Fibroblast of skin of scalp (primary cell): Measurements from ENCODE around the gene HSD11B1L. TPM values are rescaled to one million over a fixed set of nuclear protein-coding genes. Genes with fewer than 3 reads are reported as not detected.

ENCODE experiments used
- DNase-seq: peaks from one replicate; pipeline ENCODE4 v3.0.0-alpha.2; 2013
- polyA plus RNA-seq, 2 experiments: library from polyadenylated mRNA; unstranded; fragments of 120-200 nt; gene quantifications; one replicate each; pipeline ENCODE4 v1.2.1, GENCODE V29; 2013; ENCODE audit not compliant: insufficient read length in 2 of 2

The HSD11B1L gene, protein sequence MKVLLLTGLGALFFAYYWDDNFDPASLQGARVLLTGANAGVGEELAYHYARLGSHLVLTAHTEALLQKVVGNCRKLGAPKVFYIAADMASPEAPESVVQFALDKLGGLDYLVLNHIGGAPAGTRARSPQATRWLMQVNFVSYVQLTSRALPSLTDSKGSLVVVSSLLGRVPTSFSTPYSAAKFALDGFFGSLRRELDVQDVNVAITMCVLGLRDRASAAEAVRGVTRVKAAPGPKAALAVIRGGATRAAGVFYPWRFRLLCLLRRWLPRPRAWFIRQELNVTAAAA
- 5.5 TPM for polyA plus RNA-seq (2013, experiment 1 of 2; ENCODE audit: insufficient read length)
- 6.3 TPM for polyA plus RNA-seq (2013, experiment 2 of 2; ENCODE audit: insufficient read length)

DNA sequence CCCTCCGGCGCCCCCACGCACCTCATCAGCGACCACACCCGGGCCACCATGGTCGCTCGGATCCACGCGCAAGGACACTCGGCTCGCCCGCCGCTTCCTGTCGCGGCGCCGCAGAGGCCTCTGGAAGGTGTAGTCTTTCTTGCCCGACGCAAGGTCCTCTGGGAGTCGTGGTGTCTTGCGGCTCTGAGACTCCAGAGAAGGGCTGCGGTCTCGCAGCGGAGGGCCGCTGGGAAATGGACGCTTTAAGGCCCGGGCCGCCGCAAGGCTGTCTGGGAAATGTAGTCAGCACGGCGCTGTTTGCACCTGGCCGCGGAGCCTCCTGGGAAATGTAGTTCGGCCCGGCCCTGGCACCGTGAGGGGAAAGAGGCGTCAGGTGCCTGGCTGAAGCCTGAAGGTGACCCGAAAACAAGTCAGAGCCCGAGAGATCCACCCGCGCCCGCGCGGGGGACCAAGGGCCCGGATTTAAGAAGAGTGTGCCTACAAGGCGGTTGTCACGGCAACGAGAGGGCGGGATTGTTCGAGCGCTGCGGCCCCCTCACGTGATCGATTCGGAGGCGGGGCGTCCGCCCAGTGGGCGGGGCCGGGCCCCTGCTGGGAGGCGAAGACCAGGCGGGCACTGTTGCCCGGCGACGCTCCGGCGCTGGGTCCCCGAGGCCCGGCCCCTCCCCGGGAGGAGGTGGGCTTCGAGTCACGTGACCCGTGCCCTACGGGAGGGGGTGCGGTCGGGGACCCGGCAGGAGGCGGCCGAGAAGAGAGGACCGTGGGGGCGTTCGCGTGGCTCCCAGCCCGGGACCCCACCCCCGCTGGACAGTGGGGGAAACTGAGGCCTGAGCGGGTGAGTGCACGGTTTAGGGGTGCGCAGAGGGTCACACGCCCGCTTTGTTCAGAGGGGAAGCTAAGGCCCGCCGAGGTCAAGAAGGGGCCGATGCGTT, at the start of gene HSD11B1L, which contains the start of gene MICOS13:
Gene HSD11B1L, plus strand, starts transcription at position 591 of the 932 bp plus-strand sequence. CDS start 3,806 bp downstream, outside the sequence.
Gene MICOS13, minus strand, starts transcription at position 80 of the 932 bp plus-strand sequence. Its CDS starts 30 bp downstream, at position 50.
- DNase-seq: peak; percentile 99

DNA sequence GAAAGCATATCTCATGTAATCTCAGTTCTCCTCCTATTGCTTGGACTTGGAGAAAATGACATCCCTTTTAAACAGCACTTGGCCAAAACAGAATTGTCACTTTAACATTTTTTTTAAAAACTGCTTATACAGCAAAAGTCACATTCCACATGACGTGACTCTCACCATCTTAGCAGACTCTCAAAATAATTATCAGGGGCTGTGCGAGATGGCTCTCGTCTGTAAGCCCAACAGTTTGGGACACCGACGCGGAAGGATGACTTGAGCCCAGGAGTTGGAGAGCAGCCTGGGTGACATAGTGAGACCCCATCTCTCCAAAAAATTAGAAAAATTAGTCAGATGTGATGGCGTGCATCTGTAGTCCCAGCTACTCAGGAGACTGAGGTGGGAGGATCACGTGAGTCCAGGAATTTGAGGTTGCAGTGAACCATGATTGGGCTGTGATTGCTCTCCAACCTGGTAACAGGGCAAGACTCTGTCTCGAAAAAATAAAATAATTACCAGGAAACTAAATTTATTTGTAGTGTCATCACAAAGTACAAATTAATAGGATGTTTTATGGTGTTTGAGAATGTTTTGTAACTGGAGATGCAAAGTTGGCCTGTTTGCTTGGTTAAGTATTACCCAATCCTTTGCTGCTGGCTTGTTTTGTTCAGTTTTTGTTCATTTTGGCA, 49.1 kb upstream of the HSD11B1L start:
- DNase-seq: no peak

DNA sequence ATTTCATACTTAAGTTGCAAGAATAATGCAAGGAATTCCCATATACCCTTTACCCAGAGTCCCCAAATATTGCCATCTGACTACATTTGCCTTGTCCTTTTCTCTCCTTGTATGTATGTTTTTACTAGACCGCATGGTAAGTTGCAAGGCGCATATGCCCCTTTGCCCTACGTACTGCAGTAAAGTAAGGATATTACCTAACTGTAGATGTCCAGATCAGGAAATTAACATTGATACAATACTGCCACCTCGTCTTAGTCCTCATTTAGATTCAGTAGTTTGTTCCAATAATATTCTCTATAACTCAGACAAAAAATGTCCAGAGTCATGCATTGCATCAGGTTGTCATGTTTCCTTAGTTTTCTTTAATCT, 48.6 kb upstream of the HSD11B1L start:
- no peak for DNase-seq

DNA sequence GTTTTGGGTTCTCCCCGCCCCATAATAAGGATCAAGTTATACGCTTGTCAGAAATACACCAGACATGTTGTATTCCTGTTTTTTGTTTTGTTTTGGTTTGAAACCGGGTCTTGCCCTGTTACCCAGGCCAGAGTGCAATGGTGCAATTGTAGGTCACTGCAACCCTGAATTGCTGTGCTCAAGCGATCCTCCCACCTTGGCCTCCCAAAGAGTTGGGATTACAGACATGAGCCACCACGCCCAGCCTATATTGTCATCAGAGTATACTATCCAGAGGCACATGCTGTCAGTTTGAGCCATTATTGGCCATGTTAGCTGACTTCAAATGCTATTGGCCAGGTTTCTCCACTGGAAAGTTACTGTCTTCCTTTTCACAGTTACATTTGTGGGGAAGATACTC, 48.2 kb upstream of the HSD11B1L start:
- DNase-seq: no peak

DNA sequence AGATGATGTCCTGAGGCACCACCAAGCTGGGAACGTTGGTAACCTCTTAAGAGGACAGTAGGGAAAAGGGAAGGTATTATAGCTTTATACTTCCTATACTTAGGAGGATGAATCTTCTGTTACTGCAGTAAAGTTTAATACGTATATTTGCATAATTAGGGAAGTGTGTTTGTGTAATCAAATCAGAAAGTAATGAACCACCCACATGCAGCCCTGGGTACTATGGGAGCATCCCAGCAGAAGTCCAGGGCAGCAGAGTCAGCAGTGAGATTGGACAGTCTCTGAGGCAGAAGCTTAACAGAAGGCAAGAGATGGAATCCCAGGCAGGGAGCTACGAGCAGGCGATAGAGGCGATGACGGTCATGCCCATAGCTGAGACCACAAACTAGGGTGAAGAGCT, 45.4 kb upstream of the HSD11B1L start:
- no peak for DNase-seq

DNA sequence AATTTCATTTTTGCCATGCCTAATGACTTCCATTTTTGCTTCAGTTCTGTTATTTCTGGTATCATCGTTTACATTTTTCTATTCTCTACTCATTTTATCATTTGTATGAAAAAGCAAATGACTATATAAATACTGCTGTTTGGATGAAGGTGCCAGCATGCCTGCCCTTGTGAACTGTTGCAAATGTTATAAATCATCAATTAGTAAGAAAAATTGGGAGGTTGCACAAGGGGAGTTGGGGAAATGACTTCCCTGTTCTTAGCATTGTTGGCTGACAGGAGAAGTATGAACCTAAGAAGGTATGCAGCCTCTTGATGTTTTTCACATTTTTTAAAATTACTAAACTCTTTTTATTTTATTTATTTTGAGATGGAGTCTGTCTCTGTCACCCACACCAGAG, 42.9 kb upstream of the HSD11B1L start:
- DNase-seq: no peak

DNA sequence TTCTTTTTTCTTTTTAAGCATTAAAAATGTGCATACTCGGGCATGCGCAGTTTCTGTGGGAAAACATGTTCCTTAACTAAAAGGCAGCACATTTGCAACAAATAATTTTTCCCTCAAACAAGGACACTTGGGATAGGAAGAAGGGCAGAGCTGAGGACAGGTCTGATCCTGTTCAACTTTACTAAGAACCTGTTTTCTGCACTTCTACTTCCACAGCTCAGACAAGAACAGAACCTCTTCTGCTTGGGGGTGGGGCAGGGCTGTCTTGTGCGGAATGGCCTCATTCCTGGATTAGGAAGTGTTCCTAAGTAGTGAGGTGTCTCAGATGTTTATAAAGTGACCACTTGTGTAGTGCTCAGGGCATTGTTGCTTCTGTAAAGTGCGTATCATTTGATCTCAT, 39.7 kb upstream of the HSD11B1L start:
- DNase-seq: no peak

DNA sequence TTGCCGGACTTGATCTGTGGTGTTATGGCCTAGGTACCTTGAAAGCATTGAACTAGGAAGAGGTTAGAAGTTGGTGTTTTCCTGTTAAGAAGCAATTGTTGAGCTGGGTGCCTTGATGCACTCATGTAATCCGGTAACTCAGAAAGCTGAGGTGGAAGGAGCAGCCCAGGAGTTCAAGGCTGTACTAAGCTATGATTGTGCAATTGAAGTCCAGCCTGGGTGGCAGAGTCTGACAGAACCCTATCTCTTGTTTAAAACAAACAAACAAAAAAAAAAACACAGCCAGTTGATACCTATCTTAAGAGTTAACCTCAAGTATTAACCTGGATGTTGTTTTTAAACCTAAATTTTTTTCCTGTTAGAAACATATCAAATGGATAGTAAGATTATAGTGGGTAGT, 38.6 kb upstream of the HSD11B1L start:
- no peak for DNase-seq

DNA sequence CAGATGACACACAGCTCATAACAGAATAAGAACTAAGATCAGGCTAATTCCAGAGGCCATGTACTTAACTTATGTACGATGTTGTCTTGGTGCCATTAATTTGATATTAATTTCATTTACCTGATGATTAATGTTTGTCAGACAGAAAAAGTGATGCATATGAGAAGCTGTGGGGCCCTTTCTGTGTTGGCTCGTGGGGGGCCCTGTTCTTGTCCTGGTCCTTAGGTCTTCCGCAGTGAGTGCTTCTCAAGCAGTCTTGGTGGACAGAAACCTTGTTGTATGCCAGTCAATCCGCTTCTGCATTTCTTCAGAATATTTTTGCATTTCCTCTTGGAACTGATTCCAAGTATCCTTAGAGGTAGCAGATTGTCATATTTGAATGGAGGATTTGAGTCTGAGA, 37.8 kb upstream of the HSD11B1L start:
- DNase-seq: no peak

DNA sequence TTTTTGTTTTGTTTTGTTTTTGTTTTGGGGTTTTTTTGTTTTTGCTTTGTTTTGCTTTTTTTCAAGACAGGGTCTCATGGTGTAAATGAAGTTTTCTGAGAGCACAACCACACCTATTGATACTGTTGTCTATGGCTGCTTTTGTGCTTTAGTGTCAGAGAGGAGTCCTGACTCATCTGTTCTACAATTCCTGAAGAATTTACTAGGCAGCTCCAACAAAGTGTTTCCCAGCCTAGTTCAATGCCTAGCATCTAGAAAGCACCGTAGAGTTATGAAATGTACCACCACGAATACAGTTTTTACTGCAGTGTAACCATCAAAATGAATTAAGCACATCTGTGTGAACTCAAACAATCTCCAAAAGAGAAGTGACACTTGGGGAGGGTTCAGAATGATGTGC, 36.8 kb upstream of the HSD11B1L start:
- no peak for DNase-seq

DNA sequence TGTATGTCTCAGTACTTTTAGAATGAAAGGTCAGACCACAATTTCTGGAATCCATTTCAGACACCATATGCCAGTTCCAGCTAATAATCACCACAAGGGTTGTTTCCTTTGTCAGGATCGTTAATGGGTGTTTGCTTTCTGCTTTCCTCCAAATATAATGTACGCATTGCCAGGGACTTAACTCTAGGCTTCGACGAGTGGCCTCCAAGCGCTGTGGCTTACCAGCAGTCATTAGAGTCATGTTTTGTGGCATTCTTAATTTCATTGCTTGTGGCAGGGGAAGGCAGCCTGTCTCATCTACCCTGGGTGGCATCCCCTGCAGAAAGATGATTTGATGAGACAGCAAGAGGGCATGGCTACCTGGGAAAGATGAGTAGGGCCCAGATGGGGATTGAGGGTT, 35.4 kb upstream of the HSD11B1L start:
- no peak for DNase-seq

DNA sequence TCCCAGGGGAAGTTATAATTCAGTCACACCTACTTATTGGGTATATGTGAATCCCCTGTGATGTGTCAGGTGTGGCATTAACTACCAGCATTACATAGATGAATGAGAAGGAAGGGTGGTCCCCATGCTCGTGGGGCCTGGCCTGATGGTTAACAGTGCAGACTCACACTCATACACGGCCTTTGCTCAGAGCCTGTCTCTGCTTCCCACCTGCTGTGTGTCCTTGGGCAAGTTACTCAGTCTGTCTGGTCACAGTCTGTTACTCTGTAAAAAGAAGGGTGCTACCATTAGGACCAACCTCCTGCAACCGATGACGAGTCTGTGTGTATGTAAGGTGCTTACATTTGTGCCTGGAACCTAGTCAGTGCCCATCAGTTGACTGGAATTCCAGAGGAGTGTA, 34.1 kb upstream of the HSD11B1L start:
- DNase-seq: no peak

DNA sequence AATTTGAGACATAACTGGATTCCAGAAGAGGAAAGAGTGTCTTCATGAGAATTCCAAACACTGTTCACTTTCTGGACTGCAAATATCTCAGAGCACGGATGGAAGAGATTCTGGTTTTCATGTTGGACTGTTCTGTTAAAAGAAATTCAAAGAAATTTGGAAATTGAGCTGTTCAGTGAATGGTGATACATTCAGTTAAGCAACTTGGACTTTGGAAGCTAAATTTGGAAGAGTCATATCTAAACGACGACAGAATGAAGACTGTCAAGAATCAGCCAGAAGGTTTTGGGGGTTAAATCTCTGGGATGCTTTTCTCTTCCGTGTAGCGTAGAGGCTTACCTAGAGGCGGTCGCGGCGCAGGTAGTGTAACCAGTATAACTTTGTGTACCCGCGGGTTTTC, 32.4 kb upstream of the HSD11B1L start:
- no peak for DNase-seq

DNA sequence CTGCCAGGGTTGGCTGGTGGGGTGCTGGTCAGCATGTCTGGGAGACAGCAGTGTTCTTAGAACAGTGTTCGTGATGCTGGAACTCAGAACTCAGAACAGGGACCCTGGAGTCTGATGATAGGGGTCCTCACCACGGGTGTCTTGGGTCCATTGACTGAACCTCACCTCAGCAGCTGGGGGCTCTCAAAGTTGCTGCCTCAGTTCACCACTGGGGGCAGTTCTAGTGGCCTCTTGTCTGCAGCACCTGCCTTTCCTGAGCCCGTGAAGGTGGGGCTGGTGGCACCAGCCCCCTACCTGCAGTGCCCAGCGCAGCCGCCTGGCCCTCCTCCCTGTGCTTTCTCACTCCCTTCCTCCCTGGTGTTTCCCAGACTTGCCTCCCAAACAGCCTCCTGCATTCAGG, 29.5 kb upstream of the HSD11B1L start:
- no peak for DNase-seq

DNA sequence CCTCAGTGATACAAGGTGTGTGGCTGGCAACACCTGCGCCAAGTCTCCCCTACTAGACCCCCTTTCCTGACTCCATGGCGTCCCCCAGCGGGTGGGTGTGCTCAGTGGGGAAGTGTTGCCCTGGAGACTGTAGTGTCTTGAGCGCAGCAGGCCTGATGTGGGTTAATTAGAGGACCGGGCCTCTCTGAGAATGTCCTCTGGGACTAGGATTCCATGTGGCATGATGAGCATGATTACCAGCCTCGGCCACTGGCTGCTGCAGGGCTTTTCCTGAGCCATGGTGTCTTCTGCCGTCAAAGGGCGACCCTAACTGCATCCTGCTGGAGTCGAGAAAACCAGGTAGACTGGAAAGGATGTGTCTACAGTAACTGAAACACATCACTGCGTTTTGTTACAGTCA, 28.6 kb upstream of the HSD11B1L start:
- DNase-seq: no peak

DNA sequence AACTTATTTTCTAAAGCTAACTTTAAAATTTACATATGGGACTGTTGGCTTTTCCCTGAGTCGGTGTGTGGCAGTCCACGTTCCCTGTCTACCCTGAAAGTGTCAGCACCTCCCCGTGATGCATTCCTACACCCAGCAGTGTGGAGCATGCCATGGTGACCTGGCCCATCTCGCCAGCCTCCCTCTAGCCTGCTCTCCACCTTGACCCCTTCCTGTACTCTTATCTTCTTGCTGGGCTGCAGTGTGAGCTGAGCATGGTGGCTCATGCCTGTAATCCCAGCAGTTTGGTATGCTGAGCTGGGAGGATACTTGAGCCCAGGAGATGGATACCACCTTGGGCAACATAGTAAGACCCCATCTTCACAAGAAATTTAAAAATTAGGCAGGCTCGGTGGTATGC, 25.9 kb upstream of the HSD11B1L start:
- DNase-seq: no peak

DNA sequence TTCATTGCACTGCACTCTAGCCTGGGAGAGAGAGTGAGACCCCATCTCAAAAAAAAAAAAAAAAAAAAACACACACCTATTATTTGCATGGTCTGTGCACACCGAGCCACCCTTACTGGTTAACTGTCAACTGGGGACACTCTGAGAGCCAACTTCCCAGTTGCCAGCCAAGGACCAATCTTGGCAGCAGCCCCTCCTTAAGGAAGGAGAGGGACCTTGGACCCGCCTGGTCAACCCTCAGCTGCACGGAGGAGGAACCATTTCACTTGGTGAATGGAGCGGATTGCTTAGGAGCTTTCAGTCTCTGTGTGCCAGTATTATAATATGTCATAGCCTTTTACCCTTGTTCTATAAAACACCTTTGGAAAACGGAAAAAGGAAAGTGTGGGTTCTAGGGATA, 25.4 kb upstream of the HSD11B1L start:
- no peak for DNase-seq

DNA sequence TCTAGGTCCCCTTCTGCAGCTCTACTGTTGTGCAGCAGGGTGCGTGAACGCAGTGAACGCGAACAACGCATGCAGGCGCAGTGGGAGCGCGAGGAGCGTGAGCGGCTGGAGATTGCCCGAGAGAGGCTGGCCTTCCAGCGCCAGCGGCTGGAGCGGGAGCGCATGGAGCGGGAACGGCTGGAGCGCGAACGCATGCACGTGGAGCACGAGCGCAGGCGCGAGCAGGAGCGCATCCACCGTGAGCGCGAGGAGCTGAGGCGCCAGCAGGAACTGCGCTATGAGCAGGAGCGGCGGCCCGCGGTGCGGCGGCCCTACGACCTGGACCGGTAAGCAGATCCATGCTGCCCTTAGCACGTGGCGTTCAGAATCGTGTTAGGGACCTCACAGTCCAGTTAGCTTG, 19.3 kb upstream of the HSD11B1L start:
- DNase-seq: no peak

DNA sequence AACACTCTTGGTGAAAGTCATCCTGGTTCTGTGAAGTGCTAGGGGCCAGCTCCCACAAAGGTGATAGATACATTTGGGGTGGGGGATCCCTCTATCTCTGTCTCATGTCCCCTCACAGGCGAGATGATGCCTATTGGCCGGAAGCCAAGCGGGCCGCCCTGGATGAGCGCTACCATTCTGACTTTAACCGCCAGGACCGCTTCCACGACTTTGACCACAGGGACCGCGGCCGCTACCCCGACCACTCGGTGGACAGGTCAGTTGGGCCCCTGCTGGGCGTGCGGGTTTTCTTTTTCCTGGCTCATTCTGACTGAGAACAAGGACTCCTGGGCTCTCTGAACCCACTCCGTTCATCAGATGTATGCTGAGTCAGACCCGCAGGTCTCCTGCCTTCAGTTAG, 16.9 kb upstream of the HSD11B1L start:
- no peak for DNase-seq

DNA sequence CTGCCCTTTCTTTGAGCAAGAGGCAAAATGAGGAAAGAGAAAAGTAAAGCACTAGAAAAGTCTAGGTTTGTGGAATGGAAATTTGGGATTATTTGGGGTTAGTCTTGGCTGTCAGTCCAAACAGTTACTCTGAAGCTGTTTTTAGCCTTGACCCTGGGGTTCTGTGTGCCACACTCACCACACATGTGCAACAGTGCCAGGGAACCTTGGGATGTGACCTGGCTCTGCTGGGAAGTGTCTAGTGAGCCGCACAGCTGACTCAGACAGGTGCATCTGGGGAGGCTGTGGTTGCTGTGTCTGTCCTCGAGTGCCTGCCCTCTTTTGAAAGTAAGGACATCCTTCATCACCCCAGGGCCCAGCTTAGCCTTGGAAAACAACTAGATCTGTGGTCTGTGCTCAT, 16.3 kb upstream of the HSD11B1L start:
- DNase-seq: no peak

DNA sequence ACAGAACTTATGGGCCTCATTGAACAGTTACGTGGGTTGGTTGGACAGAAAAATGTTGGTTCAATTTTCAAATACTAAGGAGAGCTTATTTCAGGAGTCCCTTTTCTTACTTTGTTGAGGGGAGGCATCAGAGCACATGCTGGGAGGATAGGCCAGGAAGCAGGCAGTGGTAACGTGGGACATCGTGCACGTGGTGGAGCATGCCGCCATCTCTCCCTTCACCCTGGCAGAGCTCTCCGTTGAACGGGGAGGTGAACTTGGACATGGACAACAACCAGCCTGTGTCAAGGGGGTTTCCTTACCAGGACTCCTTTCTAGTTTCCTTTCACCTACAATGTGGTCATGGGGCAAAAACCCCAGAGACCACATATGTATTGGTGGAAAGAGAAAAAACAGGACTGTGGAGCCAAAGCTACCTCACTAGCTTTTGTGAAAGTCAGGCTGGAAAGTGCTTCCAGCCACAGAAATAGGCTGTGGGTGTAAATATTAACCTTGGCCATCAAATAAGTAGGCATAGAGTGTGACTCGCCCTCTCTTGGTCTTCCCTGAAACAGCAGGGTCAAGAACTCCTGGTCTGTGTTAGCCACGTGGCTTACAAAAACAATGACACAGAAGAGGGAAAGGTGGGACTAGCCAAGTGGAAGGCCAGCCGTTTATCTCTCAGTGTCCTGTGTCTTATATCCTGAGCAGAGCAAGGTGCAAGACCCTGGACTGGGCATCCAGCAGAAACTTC, 14.9 kb upstream of the HSD11B1L start:
- DNase-seq: peak; percentile 36

DNA sequence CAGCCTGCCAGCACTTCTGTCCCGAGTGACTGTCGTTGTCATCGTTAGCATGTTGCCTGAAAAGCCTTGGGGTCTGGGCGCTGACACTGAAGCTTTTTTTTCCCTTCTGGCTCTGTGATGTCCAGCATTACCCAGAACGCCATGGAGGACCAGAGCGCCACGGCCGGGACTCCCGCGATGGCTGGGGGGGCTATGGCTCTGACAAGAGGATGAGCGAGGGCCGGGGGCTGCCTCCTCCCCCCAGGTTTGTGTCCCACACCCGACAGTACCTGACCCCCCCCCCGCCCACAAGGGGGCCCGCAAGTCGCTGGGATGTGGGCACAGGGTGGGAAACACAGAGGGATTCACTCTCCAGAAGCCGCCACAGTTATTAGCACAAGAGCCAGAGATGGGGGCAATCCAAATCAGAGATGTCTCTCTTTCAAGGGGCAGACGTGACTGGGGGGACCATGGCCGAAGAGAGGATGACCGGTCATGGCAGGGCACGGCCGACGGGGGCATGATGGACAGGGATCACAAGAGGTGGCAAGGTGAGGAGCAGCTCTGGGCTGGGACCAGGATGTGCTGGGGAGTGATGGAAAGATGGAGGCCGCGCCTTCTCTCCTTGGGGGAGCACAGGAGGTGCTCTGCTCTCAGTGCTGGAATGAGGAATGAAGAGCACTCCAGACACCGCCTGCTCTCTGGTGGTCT, 13.8 kb upstream of the HSD11B1L start:
- DNase-seq: no peak
